NCI-H146 treated with DMSO at 0.1 percent for 48 hours (cell line): ENCODE data around the gene MSI2.

Experiments used
- DNase-seq: peaks from one replicate; lab custom pipeline; 2025; ENCODE audit not compliant: unreplicated experiment; lab: John Stamatoyannopoulos, UW

Gene MSI2

GRCh38 chr17:57425903-57426880 lies 169.9 kb downstream of the MSI2 start:
- peak; percentile 29 for DNase-seq

DNA sequence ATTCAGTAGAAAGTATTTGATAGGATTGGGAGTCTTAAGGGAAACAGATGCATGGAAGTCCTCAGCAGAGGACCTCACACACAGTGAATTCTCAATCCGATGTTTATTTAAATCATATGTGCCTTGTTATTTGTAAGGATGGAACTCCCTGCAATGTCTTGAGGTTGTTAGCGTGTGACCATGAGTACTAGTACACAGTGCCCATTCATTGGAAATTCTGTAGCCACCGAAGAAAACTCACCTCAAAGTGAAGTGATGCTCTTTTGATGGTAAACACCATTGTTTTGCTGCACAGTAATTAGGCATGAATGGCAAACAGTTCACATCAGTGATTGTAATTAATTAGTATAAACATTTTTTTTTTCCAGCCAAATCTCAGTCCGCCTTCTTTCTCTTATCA lies 173.6 kb downstream of the MSI2 start:
- DNase-seq = no peak

- no peak for DNase-seq
Observed at GRCh38 chr17:57431415-57431814, 175.1 kb downstream of the MSI2 start.

- DNase-seq = no peak
Observed at GRCh38 chr17:57432507-57433277, 176.4 kb downstream of the MSI2 start.

DNA sequence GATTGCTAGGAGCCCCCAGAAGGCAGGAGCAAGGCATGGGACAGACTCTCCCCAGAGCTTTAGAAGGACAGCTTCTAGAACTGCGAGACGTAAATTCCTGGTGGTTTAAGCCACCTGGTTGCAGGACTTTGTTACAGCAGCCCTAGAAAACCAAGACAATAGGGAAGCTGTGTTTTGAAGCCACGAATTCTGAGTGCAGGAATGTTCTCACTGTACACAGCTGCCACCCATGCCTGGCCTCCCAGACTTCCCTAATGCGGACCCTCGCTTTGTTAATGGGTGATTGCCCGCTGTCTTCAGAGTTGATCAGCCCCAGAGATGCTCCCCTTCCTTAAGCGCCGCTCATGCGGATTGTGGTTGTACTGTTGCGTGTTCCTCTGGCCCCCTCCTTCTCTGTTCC lies 177.1 kb downstream of the MSI2 start:
- no peak for DNase-seq

GRCh38 chr17:57434361-57434760 lies 178.0 kb downstream of the MSI2 start:
- no peak for DNase-seq

- no peak for DNase-seq
Observed at GRCh38 chr17:57436565-57436964, 180.2 kb downstream of the MSI2 start.

GRCh38 chr17:57438066-57438731 lies 181.9 kb downstream of the MSI2 start:
- DNase-seq = no peak

DNA sequence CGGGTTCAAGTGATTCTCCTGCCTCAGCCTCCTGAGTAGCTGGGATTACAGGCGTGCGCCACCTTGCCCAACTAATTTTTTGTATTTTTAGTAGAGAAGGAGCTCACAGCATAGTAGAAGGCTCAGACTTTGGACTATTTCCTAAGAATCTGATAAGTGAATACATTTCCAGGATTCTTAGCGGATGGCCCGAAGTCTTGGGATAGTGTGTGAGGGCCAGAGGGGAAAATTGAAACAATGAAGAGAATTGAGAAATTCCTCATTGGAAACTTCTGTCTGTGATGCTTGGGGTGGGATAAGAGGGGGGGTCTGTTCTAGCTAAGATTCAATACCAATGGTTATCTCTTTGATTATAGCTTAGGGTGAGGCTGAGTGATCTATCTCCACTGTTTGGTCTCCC lies 183.3 kb downstream of the MSI2 start:
- no peak for DNase-seq

DNA sequence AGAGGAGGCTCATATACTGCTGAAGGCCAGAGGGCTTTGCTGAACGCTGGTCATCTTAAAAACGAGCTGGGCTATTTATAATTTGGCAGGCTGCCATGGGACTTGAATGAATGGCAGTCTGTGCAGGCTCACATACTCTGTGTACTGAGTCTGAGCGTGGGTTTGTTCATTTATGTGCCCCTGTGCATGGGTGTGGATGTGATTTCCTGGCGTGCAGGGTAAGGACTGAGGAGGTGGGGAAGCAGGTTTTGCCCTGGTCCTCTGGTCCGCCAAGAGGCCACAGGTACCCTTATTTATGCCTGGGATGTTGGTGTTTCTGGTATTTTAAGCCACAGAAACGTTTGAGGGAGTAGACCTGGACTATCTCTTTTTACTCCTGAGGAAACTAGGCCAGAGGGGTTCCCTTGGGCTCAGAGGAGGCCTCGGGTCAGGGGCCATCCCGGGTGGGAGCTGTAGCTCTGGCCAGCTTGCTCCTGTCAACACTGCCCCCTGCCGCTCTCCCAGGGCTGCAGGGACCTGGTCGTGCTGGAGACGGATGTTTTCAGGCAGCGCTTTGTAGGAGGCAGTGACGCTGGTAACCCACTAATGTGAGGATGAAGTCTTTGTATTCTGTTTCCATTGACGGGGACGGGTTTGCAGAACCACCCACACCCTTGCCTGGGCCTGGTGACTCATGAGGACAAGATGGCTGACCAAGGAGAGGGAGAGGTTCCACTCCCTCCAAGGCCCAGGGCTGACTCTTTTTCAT lies 184.4 kb downstream of the MSI2 start:
- DNase-seq = peak; percentile 62

- DNase-seq = no peak
Observed at GRCh38 chr17:57441270-57441600, 184.9 kb downstream of the MSI2 start.

DNA sequence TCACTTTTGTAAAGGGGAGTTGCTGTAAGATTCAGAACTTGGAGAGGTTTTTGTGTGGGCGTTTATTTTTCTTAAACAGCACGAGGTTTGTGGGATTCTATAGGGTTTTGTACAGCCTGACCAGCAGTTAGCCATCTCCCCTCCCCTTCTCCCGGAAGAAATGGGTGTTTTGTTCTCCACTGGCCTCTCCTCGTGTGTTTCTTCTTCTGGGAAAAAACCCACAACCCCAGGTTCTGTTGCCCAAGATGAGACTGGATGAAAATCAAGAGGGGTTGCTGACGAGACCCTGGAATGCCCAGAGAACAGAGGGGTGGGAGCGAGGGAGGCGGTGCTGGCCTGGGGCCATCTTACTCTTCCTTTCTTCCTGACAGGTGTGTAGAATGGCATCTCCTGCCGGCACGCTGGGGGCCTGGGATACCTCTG lies 186.1 kb downstream of the MSI2 start:
- DNase-seq = no peak

GRCh38 chr17:57442914-57443571 lies 186.7 kb downstream of the MSI2 start:
- DNase-seq = no peak

DNA sequence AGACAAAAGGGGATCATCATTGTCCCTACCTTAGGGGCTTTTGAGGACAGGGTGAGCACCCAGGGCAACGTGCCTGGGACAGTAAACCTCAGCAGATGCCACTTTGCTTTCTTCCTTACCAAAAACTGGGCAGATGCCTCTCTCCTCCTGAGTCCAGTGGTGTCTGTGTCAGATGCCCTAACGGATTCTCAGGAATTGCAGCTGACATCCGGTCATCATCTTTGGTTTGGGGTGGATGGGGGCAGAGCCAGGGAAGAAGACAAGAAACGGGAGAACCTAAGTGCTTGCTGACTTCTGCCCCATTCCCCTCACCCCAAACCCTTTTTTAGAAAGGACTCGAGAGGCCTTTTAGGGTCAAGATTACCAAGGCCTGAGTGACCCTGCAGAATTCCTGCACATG lies 187.5 kb downstream of the MSI2 start:
- no peak for DNase-seq

- DNase-seq = no peak
Observed at GRCh38 chr17:57444682-57445450, 188.5 kb downstream of the MSI2 start.

GRCh38 chr17:57445772-57446472 lies 189.6 kb downstream of the MSI2 start:
- DNase-seq = no peak

DNA sequence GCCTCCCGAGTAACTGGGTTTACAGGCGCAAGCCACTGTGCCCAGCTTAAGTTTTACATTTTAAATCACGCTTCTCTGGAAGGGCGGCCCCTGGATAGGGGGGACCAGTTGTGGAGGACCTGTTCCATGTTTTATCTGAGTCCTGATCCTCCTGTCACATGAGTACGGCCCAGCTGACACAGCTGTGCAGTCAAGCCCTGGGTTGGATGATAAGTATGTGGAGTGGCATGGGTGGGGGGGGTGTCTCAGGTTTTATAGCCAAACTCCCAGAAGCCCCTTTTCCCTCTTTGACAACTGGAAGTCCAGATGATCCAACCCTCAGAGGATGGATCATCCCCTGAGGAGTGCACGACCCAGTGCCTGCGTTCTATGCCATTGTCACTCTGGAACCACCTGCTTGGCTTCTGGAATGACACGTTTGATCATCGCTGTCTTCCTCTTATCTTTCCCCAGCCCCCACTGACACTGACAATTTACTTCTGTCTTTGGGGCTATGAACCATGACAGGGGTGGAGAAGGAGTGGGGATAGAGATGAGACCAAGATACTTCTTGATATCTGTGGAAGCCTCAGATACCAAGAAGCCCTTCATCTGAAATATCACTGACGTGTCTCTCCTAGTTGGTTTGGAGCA lies 191.2 kb downstream of the MSI2 start:
- DNase-seq = no peak

DNA sequence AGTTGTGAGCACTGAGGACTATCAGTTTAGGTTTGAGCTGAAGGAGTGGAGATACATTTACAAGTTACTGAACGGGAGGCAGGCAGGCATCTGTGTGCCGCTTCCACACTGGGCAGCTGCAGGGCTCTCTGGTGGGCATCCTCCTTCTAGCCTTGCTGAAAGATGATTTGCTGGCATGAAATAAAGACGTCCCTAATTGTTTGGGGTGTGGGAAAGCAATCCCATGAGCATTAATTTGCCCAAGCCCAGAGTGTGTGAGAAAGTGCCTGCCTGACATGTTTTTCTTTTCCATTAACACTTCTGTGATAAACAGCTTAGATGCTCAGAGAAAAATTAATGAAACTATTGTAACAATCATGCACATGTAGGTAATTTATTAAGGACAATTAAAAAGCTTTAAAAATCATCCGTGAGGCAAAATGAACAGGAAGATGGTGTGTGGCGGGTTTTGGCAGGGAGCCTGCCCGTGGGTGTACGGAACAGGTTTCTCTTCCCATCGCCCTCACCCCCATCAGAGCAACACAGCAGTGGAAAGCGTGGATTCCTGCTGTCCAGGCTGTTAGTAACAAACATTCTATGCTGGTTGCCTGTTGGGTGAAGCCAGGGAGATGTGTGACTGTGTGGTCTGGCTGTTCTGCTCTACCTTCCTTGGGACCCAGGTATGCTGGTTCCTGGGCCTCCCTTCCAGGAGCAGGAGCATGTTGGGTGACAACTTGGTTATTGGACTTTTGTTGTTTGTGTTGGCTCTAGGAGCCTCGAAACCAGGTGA lies 191.9 kb downstream of the MSI2 start:
- no peak for DNase-seq
